GM21515 (cell line): Measurements from ENCODE around the gene CRADD.
A peak's percentile ranks its signal among the peaks of the same experiment; 100 is the strongest.
"Not testable (repeated sequence)": the region's sequence is repeated elsewhere in the genome, so short reads cannot be mapped to it uniquely, and the experiment has no call there.

ENCODE experiments used
- ATAC-seq: cut with Tn5 transposase; IDR thresholded peaks from one replicate; pipeline ENCODE4 v1.9.1; 2021; ENCODE audit not compliant: unreplicated experiment

CRADD gene

DNA sequence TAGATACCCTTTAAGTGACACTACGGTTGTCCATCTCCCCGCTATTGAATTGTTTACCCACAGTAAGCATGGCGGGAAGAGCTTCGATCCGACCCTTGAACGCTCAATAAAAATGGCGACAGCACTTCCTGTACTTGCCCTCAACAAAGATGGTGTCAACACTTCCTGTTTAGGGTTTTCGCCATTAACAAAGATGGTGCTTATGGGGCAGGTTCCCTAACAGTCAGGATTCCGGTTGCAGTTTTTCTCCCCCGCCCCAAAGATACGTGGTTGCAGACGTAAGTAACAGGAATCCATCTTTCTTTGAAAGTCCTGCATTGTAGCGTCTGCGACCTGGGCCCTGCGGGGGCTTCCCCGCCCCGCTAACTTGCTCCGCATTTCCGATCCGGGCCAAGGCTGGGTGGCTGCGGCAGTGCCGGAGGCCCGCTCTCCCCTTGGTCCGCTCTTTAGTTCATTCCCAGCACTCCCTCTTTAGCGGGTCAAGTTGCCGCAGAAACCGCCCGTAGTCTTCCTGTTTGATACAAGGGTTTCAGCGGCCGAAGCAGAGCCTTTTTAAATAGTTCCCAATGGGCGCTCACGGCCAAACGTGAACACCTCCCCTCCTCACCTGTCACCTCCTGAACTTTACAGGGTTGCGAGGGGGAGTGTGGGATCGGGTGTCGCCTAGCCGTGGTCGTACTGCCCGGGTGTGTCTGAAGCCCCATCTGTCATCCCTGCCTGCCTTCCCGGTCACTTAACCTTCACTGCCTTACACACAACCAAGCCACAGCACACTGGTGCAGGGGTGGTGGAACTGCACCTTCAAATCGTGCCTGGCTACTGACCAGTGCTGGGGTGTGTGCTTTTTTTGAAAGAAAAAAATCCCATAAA is at the start of gene CRADD:
Gene CRADD, plus strand, starts transcription at position 181 of the 870 bp plus-strand sequence.
- peak; percentile 93 for ATAC-seq

DNA sequence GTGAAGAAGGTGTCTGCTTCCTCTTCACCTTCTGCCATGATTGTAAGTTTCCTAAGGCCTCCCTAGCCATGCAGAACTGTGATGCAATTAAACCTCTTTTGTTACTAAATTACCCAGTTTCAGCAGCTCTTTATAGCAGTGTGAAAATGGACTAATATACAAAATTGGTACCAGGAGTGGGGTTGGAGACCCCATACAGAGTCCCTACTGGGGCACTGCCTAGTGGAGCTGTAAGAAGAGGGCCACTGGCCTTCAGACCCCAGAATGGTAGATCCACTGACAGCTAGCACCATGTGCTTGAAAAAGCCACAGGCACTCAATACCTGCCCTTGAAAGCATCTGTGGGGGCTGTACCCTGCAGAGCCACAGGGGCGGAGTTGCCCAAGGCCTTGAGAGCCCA is 44.8 kb upstream of the CRADD start:
- no peak for ATAC-seq

DNA sequence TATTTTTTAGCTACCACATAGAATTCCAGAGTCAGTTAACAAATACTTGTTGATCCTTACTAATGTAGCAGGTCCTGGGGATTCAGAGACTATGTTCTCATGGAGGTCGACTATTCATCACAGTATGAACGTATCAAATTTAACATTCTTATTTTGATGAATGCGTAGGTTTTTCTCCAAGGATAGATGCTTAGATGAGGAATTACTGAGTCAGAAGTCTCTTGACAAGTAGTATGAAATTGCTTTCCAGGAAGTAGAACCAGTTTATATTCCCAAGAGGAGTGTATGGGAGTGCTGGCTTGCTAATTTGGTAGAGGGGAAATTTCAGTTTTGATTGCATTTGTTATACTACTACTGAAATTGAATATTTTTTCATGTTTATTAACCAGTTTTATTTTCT is 42.8 kb upstream of the CRADD start:
- no peak for ATAC-seq

DNA sequence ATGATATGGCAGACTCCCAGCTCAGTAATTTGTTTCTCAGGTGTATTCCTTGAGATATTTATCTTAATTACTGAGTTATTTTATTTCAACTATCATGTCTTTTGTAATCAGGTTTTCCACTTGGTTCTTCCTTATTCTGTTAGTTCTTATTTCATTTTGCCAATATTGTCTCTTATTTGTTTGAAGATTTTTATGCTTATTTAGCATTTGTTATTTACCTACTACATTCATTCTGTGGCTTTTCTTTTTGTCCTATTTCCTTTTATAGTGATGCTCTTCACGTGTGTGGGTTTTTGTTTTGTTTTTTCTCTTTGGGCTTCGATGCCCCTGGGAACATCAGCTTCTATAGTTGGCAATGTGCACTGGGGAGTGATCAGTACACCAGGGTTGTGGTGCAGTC is 40.5 kb upstream of the CRADD start:
- no peak for ATAC-seq

DNA sequence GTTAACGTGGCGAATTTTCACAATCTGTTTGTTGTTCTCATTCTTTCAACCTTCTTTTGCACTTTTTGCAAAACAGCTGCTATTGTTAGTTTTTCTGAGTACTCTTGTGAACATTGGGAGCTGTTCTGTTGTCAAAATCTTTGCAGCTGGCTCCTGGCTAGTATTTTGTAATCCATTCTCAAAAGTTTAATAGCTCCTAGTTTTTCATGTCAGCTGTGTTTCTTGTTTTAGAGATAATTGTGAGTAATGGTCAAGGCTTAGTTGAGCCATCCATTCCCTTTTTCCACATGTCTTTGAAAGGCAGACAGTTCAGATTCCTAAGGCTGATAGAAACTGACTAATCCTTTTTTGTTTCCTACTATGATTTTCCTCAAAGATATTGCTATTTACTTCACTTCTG is 39.1 kb upstream of the CRADD start:
- no peak for ATAC-seq

DNA sequence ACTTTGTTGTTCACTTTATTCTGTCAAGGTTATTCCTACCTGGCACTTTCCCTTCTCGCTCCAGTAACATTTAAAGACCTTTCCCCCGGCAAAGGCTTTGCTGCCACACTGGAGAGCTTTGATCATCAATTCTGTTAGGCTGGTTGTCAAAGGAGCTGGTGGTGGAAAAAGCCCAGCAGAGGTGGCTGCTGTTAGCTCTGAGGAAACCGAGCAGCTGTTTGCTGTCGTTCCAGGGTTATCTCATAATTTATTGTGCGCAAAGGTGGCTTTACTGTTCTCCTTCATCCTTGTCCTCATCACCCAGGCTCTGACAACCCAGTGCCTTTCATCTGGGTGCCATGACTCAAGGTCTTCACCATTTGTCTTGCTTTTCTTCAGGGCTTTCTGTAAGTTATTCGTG is 38.2 kb upstream of the CRADD start:
- ATAC-seq: no peak

DNA sequence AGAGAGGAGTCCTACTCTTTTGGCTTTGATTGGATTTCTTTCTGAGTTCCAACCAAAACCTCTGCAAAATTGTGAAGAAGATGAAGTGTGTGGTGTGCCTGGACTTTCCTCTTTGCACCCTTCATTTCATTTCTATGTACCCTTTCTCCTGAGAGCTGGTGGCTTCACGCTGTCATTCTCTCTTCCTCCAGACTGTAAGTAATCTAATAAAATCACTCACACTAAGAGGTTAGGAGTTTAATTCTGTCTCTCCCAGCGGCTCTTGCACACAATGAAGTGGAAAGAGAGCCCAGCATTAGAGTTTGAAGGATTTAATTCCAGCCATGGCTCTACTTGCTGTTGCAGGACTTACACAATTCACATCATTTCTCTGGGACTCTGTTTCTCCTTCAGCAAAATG is 37.8 kb upstream of the CRADD start:
- no peak for ATAC-seq

DNA sequence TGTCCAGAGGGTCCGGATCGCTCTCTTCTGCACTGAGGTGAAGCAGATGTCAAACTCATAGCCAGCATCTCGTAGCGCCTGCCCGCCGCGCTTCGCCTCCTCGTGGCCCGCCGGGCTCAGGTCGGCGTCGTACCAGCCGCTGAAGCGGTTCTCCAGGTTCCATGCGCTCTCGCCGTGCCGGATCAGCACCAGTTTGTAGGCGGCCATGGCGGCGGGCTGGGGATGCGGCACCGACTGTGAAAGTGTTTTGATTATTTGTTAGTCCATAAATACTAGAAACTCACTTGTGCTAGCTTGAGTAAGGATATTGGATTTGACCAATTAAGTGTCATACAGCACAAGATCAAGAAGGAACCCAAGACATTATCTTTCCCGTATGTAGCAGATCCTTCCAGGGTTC is 35.8 kb upstream of the CRADD start:
- ATAC-seq: not testable (repeated sequence)

DNA sequence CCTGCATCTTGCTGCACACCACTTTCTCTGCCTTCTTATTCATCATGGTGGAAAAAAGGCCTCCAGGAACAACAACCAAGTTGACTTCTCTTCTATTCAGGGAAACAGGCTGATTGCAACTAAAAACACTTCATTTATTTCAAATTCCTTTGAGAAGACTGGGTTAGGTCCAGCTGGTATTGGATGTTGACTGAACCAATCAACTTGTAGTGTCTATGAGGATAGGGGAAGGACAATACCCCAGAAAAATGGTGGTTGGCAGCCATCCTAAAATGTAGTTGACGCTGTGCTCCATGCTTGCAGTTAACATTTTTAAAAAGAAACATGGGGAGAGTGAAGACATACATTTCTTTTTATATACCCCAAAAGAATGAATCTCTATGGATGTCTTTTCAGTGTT is 34.4 kb upstream of the CRADD start:
- no peak for ATAC-seq

DNA sequence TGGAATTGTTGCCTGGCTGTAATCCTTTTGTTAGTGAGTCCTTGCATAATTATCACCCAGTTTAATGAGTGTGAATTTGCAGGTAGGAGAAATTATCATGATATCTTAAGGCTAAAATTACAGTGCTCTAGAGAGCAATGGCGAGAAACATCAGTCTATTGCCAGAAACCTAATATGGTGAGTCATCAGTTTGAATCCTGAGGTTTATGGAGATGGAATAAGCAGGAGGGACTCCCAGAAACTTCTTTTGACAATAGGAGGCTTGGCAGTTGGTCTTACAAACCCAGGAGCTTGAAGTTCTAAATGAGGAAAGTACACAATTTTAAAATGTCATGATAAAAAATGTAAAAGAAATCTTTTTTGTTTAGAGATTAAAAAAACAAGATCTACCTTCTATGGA is 31.5 kb upstream of the CRADD start:
- no peak for ATAC-seq

DNA sequence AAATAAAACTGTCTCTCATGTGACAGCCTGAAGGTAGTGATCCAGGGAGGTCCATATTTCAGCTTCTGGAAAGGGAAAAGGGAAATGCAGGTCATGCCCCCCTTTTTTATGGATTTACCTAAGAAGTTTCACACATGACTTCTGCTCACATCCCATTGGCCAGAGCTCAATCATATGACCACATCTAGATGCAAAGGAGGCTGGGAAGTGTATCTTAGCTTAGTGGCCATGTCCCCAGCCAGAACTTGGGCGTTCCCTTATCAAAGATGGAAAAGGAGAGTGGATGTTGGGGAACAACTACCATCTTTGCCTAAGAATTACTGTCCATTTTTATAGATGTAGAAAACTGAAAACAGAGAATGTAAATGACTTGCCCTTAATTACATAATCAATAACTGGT is 26.5 kb upstream of the CRADD start:
- no peak for ATAC-seq

DNA sequence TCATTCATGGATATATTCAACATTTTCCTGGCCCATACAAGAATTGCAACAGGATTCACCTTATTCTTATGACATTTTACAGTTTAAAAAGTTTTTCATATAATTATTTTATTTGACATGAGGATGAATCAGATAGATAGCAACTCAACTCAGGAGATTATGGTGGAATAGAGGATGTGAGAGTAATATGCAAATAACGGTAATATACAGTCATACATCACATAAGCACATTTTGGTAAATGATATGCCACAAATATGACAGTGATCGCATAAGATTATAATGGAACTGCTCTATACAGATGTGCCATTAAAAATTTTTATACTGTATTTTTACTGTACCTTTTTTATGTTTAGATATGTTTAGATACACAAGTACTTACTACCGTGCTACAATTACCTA is 24.1 kb upstream of the CRADD start:
- no peak for ATAC-seq

DNA sequence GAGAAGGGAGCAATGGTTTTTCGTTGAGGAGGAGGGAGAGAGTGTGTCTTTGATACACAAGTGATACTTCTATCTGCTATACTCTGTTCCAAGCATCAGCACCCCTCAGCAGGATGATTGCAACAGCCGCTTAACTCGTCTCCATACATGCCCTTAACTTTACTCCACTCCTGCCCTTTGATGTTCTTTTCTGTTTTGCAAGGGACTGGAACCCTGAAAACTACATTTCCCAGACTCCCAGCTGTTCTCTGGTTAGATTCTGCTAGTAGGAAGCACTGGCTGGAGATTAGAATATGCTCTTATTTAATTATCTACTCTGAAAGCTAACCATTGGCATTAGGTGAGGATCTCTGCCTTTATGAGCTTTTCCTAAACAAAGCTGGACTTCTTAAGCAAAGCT is 23.5 kb upstream of the CRADD start:
- ATAC-seq: no peak

DNA sequence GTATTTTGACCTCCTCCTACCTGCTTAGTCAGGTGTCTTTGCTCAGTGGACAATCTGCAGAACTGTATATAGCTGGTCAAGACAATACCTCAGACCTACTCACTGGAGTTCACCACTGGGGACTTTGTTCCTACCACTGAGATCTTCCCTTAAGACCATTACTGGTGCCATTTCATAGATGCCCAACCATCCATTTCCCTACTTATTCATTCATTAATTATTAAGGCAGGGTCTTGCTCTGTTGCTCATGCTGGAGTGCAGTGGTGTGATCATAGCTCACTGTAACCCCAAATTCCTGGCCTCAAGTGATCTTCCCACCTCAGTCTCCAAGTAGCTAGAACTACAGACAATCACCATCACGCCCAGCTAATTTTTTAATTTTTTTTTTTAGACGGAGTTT is 22.8 kb upstream of the CRADD start:
- ATAC-seq: no peak

DNA sequence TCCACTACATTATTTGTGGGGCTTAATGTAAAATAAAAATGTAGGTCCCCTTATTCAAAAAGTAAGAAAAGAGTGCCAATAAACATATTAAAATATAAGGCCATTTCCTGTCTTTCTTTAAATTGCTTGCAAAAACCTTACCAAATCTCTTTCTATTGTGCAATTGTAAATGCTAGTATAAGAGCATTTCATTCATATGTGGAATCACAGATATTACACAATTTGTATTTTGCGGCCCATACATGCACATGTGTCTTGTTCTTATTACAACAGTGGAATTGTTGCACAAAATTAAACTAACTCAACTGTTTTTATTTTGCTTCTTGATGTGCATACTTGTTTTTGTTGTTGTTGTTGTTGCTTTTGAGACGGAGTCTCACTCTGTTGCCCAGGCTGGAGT is 20.1 kb upstream of the CRADD start:
- no peak for ATAC-seq

DNA sequence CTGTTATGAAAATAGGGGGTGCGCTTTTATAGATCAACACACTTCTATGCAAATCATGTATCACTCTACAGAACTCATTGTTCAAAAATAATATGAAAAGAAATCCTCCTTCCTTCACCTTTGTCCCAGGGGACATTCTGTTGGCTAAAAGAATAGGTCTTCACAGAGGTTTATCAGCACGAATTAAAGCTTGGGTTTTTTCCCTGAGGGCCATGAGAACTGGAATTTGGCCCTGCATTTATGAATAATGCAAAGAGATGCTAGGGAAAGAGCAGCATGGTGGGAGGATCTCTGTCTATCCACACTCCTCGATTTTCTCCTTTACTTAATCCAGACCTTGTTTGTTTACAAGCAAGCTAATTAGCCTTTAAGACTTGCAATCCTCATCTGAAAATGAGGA is 16.2 kb upstream of the CRADD start:
- no peak for ATAC-seq

DNA sequence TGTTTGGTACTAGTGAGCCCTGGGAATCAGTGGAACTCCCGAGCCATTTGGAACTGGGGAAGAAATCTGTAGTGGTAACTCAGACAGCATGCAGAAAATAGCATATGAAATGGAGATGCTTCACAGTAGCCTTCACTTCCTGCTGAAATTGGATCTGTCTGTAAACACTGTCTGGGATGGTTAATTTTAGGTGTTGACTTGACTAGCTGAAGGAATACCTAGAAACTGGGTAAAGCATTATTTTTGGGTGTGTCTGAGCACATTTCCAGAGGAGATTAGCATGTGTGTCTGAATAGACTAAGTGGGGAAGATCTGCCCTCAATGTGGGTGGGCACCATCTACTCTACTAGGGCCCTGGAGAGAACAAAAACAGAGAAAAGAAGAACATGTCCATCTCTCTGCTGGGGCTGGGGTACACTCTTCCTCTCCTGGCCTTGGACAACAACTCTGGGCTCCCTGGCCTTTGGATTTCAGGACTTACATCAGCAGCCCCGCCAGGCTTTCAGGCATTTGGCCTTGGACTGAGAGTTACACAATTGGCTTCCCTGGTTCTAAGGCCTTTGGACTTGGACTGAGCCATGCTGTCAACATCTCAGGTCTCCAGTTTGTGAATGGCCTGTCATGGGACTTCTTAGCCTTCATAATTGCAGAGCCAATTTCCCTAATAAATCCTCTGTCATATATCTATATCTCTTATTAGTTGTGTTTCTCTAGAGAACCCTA is 14.0 kb upstream of the CRADD start:
- ATAC-seq: no peak

DNA sequence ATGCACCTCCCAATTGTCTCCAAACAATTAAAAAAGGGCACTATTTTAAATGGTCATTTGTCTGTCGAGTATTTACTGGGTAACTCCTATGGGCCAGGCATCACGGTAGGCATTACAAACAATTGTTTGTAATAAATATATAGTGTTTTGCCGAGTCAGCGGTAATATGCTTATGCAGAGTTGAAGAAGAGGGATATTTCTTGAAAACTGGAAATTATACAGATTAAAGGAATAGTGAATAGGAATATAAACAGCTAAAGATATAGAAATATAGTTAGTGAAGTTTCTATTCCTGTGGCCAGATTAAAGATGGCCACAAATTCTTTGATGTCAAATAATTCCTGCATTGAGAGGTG is 13.5 kb upstream of the CRADD start:
- no peak for ATAC-seq

DNA sequence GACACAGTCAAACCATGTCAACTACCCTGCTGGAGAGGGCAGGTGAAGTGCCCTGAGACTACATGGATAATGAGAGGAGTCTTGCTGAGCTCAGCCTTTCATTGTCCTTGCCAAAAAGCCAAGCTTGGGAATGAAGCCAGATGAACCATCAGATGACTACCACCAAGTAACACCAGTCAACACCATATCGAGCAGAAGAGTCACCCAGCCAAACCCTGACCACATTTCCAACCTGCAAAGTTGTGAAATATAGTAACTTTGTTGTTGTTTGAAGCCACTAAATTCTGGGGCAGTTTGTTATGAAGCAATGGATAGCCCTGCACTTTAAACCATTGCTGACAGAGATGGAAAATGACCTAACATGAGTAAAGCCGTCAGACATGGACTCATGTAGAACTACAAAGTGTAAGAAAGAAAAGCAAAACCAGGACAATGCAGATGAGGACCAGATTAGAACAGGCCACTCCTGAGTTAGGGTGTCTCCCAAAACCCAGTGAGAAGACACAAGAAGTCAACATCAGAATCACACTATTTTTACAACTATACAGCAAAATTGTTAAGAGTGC is 12.5 kb upstream of the CRADD start:
- no peak for ATAC-seq

DNA sequence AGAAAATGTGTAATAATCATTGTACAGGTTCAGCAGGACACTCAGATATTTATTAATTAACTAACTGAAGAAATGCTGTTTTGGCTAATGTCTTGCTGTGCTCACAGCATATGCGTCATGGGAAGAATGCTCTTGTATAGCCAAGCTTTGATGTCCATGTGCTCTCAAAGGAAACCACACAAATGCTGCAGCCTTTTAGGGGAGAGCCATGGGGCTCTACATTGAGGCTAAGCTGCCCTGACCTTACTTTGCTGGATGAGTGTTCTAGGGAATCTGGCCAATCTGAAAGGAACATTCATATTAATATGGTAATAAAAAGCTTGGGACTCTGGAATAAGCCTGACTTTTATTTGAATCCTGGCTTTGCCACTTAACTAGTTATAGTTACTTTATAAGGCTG is 9.5 kb upstream of the CRADD start:
- no peak for ATAC-seq

DNA sequence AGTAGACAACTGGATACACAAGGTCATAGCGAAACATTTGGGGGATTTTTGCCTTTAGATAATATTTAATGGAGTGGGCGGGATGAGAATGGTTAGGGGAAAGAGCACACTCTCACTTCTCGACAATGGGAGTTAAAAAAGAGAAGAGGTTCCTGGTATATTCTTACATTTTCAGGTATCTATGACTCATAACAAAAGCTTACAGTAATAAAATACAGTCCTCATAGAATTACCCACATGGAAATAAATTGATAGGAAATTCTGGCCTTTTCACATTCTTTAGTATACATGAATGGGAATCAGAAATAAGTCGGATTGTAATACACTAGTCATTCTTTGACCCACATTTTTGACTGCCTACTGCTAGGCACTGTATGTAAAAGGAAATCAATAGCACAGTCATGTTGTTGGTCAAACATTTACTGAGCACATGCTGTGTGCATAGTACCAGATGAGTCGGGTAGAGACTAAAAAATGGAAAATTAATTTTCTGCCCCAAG is 8.2 kb upstream of the CRADD start:
- no peak for ATAC-seq

DNA sequence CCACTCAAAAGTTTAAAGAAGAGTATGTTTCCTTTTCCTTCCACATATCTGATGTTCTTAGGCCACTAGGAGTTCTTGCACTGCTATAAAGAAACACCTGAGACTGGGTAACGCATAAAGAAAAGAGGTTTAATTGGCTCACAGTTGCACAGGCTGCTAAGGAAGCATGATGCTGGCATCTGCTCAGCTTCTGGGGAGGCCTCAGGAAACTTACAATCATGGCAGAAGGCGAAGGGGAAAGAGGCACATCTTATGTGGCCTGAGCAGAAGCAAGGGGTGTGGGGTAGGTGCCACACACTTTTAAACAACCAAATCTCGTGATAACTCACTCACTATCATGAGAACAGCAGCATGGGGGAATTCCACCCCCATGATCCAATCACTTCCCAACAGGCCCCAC is 7.7 kb upstream of the CRADD start:
- no peak for ATAC-seq
